OCI-LY3 (cell line): ENCODE results near the gene GVQW3.

ENCODE experiments used
- CTCF ChIP-seq: fragments of 200-600, 300-600 bp; sonication (generic); IDR thresholded peaks from 2 replicates; pipeline ENCODE4 v1.5.1; 2014; ENCODE audit warnings: antibody characterized with exemption, low read length, low read depth
- EZH2phosphoT487 ChIP-seq: fragments of 200-600 bp; shearing (Covaris generic); IDR thresholded peaks from 2 replicates; pipeline ENCODE4 v1.6.1; 2018; ENCODE audit warnings: antibody characterized with exemption, mixed run types, low read depth

DNA sequence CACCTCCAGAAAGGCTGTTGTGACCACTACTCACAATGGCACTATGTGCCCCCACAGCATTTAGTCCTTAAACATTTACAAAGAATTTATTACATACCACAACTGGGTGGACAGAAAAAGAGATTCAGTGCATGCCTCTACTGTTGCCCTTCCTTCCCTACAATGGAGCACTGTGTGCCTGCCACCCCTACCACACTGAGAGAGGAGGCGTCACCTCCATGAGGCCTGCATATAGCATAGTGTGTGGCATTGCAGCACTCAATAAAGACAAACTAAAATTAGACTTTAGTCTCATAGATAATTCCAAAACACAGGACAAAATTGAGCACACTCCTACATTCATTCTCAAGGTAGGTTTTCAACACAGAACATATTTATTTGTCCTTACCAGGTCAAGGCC is 26.0 kb upstream of the GVQW3 start:
- TF ChIP-seq CTCF (no peak), EZH2phosphoT487 (no peak)
